Esophagus squamous epithelium (tissue), 4 donors: ENCODE data around the gene CEMIP.

Experiments
- POLR2A ChIP-seq, 4 donors: fragments of 450-650 bp; IDR thresholded peaks; one replicate each; pipeline ENCODE4 v1.6.1; 2017; ENCODE audit warnings: antibody characterized with exemption in 4 of 4, mild to moderate bottlenecking in 4 of 4, moderate library complexity in 3 of 4
- TF ChIP-seq, protein P1 (sequence below), 6 experiments: fragments of 450-650 bp in 4 of 6; fragments of 200-600 bp in 2 of 6; sonication (generic) in 2 of 6; IDR thresholded peaks; one replicate each; pipeline ENCODE4 v1.5.1; 2016 to 2019; ENCODE audit warnings: antibody characterized with exemption in 6 of 6, mild to moderate bottlenecking in 4 of 6, moderate library complexity in 4 of 6

DNA sequence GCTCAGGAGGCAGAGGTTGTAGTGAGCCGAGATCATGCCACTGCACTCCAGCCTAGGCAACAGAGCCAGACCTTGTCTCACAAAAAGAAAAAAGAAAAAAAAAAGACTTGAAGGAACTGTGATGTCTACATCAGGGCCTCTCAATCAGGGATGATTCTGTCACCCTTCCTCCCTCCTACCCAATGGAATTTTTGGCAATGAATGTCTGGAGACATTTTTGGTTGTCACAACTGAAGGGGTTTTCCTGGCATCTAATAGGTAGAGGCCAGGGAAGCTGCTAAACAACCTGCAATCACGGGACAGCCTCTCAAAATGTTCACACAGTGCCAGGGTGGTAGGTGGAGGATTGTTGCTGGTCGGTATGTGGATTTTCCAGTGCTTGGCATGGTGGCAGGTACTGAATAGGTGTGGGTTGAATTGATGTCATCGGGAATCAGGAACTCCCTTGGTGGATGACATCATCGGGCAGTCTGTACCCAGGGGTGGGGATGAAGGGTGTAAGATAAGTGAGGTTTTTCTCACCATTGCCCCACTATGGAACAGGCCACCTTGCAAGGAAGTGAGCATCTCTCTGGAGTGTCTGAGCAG lies 139.1 kb downstream of the CEMIP start:
- TF ChIP-seq, protein P1, sequence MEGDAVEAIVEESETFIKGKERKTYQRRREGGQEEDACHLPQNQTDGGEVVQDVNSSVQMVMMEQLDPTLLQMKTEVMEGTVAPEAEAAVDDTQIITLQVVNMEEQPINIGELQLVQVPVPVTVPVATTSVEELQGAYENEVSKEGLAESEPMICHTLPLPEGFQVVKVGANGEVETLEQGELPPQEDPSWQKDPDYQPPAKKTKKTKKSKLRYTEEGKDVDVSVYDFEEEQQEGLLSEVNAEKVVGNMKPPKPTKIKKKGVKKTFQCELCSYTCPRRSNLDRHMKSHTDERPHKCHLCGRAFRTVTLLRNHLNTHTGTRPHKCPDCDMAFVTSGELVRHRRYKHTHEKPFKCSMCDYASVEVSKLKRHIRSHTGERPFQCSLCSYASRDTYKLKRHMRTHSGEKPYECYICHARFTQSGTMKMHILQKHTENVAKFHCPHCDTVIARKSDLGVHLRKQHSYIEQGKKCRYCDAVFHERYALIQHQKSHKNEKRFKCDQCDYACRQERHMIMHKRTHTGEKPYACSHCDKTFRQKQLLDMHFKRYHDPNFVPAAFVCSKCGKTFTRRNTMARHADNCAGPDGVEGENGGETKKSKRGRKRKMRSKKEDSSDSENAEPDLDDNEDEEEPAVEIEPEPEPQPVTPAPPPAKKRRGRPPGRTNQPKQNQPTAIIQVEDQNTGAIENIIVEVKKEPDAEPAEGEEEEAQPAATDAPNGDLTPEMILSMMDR (IDR thresholded peaks at IDR 0.05) = no peak
- no peak for TF ChIP-seq POLR2A (IDR thresholded peaks at IDR 0.05)
